Measurements from ENCODE around the gene HSPA14.
"Not testable (repeated sequence)": the region's sequence is repeated elsewhere in the genome, so short reads cannot be mapped to it uniquely, and the experiment has no call there.

Gene HSPA14

DNA sequence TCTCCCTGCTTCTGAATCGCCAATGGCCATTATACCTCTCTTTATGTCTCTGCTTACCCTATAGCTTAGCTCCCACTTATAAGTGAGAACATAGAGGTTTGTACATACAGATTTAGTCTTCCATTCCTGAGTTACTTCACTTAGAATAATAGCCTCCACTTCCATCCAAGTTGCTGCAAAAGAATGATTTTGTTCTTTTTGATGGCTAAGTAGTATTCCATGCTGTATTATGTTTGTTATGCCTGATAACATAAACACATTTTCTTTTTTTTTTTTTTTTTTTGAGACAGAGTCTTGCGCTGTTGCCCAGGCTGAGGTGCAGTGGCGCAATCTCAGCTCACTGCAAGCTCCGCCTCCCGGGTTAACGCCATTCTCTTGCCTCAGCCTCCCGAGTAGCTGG lies 21.4 kb upstream of the HSPA14 start:
- not testable (repeated sequence) for H3K9ac ChIP-seq (ENCODE audit: low read length in 5 of 5); H3K36me3 ChIP-seq (ENCODE audit: control insufficient read depth in 5 of 5, insufficient read depth in 5 of 5, low read length in 5 of 5); H3K27ac ChIP-seq (ENCODE audit: low read depth, low read length); H3K9me3 ChIP-seq (ENCODE audit: control insufficient read depth in 5 of 5, low read length in 5 of 5); H3K4me3 ChIP-seq (ENCODE audit: low read depth in 1 of 5, low read length in 5 of 5); H3K4me1 ChIP-seq (ENCODE audit: control insufficient read depth in 5 of 5, insufficient read depth in 5 of 5, low read length in 5 of 5); H3K27me3 ChIP-seq (ENCODE audit: control insufficient read depth in 5 of 5, insufficient read depth in 4 of 5, low read length in 5 of 5)

GRCh38 chr10:14820010-14820774 lies 17.9 kb upstream of the HSPA14 start:
- H3K9me3 ChIP-seq (ENCODE audit: control insufficient read depth in 5 of 5, low read length in 5 of 5): no peaks in the 10 kb centered on the region

GRCh38 chr10:14820775-14821154 lies 17.3 kb upstream of the HSPA14 start:
- H3K27me3 ChIP-seq (ENCODE audit: control insufficient read depth in 5 of 5, insufficient read depth in 4 of 5, low read length in 5 of 5): no peaks in the 10 kb centered on the region
- H3K4me3 ChIP-seq (ENCODE audit: low read depth in 1 of 5, low read length in 5 of 5): no peak overlapping the region
- no peaks in the 10 kb centered on the region for H3K4me1 ChIP-seq (ENCODE audit: control insufficient read depth in 5 of 5, insufficient read depth in 5 of 5, low read length in 5 of 5)
- H3K27ac ChIP-seq (ENCODE audit: low read depth, low read length): no peak overlapping the region
- H3K9ac ChIP-seq (ENCODE audit: low read length in 5 of 5): no peak overlapping the region
- no peaks in the 10 kb centered on the region for H3K9me3 ChIP-seq (ENCODE audit: control insufficient read depth in 5 of 5, low read length in 5 of 5)
- H3K36me3 ChIP-seq (ENCODE audit: control insufficient read depth in 5 of 5, insufficient read depth in 5 of 5, low read length in 5 of 5): no peaks in the 10 kb centered on the region

More at GRCh38 chr10:14820010-14820774, 17.9 kb upstream of the HSPA14 start:
- Histone ChIP-seq H3K36me3 (ENCODE audit: control insufficient read depth in 5 of 5, insufficient read depth in 5 of 5, low read length in 5 of 5) (no peaks in the 10 kb centered on the region), H3K4me3 (ENCODE audit: low read depth in 1 of 5, low read length in 5 of 5) (no peak overlapping the region), H3K27me3 (ENCODE audit: control insufficient read depth in 5 of 5, insufficient read depth in 4 of 5, low read length in 5 of 5) (no peaks in the 10 kb centered on the region), H3K27ac (ENCODE audit: low read depth, low read length) (no peak overlapping the region), H3K4me1 (ENCODE audit: control insufficient read depth in 5 of 5, insufficient read depth in 5 of 5, low read length in 5 of 5) (peaks cover 0 to 2% (median 0%) of the 10 kb centered on the region in 5 donors), H3K9ac (ENCODE audit: low read length in 5 of 5) (no peak overlapping the region)

DNA sequence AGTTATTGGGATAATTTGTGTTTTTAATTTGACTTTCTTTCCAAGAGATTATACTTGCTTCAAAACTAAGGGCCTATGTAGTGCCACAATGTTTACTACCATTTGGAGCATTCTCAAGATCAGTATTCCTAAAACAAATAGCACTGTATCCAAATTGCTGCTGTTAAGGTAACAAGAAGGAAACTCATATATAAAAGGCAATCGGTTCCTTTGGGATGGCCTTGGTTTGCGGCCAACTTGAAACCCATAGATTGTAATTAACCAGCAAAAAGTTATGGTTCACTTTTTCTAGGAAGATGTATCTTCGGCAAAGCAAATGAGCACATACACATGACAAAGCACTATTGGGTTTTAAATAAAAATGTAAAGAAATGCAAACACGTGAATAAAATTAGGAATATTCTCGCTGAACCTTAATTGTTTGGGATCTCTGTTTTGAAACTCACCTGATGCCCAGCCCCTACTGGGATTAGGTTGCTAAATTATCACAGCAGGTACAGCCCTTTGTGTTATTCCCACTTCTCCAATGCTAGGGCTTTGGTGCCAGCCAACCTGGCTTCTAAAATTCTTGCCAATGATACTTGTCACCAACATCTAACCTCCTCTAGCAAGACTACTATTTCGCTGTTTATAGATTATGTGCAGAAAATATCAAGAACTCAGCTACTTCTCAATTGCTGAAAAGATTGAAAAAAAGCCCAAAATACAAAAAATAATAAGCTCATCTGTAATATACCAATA lies 16.3 kb upstream of the HSPA14 start:
- no peaks in the 10 kb centered on the region for H3K27me3 ChIP-seq (ENCODE audit: control insufficient read depth in 5 of 5, insufficient read depth in 4 of 5, low read length in 5 of 5)
- peak overlapping the region in 1 of 5 donors; percentile 53 for H3K9ac ChIP-seq (ENCODE audit: low read length in 5 of 5)
- no peaks in the 10 kb centered on the region for H3K36me3 ChIP-seq (ENCODE audit: control insufficient read depth in 5 of 5, insufficient read depth in 5 of 5, low read length in 5 of 5)
- H3K9me3 ChIP-seq (ENCODE audit: control insufficient read depth in 5 of 5, low read length in 5 of 5): no peaks in the 10 kb centered on the region
- H3K4me3 ChIP-seq (ENCODE audit: low read depth in 1 of 5, low read length in 5 of 5): no peak overlapping the region
- H3K4me1 ChIP-seq (ENCODE audit: control insufficient read depth in 5 of 5, insufficient read depth in 5 of 5, low read length in 5 of 5): no peaks in the 10 kb centered on the region
- no peak overlapping the region for H3K27ac ChIP-seq (ENCODE audit: low read depth, low read length)

DNA sequence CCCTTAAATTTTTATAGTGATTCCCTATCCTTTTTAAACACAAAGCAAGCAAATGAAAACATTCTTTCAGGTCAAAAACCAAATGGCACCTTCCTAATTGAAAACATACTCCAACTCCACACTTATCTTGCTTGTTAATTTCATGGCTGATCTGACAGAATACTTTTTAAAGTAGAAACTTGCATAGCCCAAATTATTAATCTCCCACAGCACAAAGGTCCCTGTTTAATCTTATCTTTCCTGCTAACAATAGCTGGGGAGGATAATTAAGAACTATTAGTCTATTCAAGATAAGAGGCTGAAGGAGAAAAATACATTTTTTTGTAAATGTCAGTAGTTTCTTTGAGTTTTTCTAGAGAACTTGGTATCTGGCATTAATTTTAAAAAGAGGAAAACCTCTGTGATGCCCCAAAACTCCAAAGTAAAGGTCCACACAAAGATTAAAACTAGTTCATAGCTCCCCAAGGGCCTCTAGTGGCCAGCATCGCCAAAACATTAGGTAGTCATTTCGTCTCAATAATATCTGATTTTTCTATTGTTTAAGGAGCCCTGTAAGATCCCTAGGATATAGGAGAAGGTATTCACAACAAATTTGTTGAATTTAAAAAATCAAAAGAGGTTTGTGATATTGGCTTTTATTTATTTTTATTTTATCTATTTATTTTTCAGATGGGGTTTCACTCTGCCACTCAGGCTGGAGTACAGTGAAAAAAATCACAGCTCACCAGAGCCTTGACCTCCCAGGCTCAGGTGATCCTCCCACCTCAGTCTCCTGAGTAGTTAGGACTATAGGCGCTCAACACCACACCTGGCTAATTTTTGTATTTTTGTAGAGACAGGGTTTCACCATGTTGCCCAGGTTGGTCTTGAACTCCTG lies 15.0 kb upstream of the HSPA14 start:
- Histone ChIP-seq H3K27me3 (ENCODE audit: control insufficient read depth in 5 of 5, insufficient read depth in 4 of 5, low read length in 5 of 5) (no peaks in the 10 kb centered on the region), H3K4me3 (ENCODE audit: low read depth in 1 of 5, low read length in 5 of 5) (no peak overlapping the region), H3K36me3 (ENCODE audit: control insufficient read depth in 5 of 5, insufficient read depth in 5 of 5, low read length in 5 of 5) (no peaks in the 10 kb centered on the region), H3K4me1 (ENCODE audit: control insufficient read depth in 5 of 5, insufficient read depth in 5 of 5, low read length in 5 of 5) (no peaks in the 10 kb centered on the region), H3K9ac (ENCODE audit: low read length in 5 of 5) (no peak overlapping the region), H3K9me3 (ENCODE audit: control insufficient read depth in 5 of 5, low read length in 5 of 5) (no peaks in the 10 kb centered on the region), H3K27ac (ENCODE audit: low read depth, low read length) (no peak overlapping the region)

DNA sequence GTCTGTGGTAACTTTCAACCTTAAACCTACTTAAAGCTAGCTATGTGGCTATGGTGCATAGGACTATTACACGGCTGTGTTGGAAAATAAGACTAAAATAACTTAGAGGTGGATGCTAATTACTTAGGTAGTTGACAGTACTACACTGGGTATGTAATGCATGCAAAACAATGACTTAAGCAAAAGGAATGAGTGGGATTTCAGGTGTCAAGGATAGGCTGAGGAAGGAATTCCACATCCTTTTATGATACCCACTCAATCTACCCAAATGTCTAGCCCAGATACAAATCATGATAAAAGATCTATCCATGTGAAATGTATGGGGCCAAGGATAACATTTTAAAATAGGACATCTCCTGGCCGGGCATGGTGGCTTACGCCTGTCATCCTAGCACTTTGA lies 14.1 kb upstream of the HSPA14 start:
- H3K27ac ChIP-seq (ENCODE audit: low read depth, low read length): no peak overlapping the region
- no peak overlapping the region for H3K9ac ChIP-seq (ENCODE audit: low read length in 5 of 5)
- no peaks in the 10 kb centered on the region for H3K4me1 ChIP-seq (ENCODE audit: control insufficient read depth in 5 of 5, insufficient read depth in 5 of 5, low read length in 5 of 5)
- H3K4me3 ChIP-seq (ENCODE audit: low read depth in 1 of 5, low read length in 5 of 5): no peak overlapping the region
- no peaks in the 10 kb centered on the region for H3K27me3 ChIP-seq (ENCODE audit: control insufficient read depth in 5 of 5, insufficient read depth in 4 of 5, low read length in 5 of 5)
- no peaks in the 10 kb centered on the region for H3K36me3 ChIP-seq (ENCODE audit: control insufficient read depth in 5 of 5, insufficient read depth in 5 of 5, low read length in 5 of 5)
- H3K9me3 ChIP-seq (ENCODE audit: control insufficient read depth in 5 of 5, low read length in 5 of 5): no peaks in the 10 kb centered on the region

GRCh38 chr10:14826076-14826829 lies 11.9 kb upstream of the HSPA14 start:
- Histone ChIP-seq H3K9me3 (ENCODE audit: control insufficient read depth in 5 of 5, low read length in 5 of 5) (no peaks in the 10 kb centered on the region), H3K27me3 (ENCODE audit: control insufficient read depth in 5 of 5, insufficient read depth in 4 of 5, low read length in 5 of 5) (no peaks in the 10 kb centered on the region), H3K4me1 (ENCODE audit: control insufficient read depth in 5 of 5, insufficient read depth in 5 of 5, low read length in 5 of 5) (no peaks in the 10 kb centered on the region), H3K4me3 (ENCODE audit: low read depth in 1 of 5, low read length in 5 of 5) (no peak overlapping the region), H3K36me3 (ENCODE audit: control insufficient read depth in 5 of 5, insufficient read depth in 5 of 5, low read length in 5 of 5) (no peaks in the 10 kb centered on the region), H3K9ac (ENCODE audit: low read length in 5 of 5) (no peak overlapping the region), H3K27ac (ENCODE audit: low read depth, low read length) (no peak overlapping the region)

DNA sequence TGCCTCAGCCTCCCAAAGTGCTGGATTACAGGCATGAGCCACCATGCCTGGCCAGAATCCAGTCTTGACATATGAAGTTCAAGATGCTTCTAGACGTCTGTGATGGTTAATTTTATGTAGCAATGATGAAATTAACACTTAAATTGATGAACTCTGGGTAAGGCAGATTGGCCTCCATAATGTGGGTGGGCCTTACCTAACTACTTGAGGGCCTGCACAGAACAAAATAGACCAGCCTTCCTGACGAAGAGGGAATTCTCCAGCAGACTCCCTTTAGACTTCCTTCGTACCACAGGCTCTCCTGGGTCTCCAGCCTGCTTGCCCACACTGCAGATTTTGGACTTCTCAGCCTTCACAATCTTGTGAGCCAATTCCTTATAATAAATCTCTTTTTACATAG lies 5.0 kb upstream of the HSPA14 start:
- H3K36me3 ChIP-seq (ENCODE audit: control insufficient read depth in 5 of 5, insufficient read depth in 5 of 5, low read length in 5 of 5): peaks cover 0 to 6% (median 0%) of the 10 kb centered on the region in 5 donors
- H3K4me3 ChIP-seq (ENCODE audit: low read depth in 1 of 5, low read length in 5 of 5): no peak overlapping the region
- H3K9me3 ChIP-seq (ENCODE audit: control insufficient read depth in 5 of 5, low read length in 5 of 5): no peaks in the 10 kb centered on the region
- H3K27me3 ChIP-seq (ENCODE audit: control insufficient read depth in 5 of 5, insufficient read depth in 4 of 5, low read length in 5 of 5): no peaks in the 10 kb centered on the region
- H3K4me1 ChIP-seq (ENCODE audit: control insufficient read depth in 5 of 5, insufficient read depth in 5 of 5, low read length in 5 of 5): peaks cover 8 to 13% (median 12%) of the 10 kb centered on the region in 5 donors
- H3K27ac ChIP-seq (ENCODE audit: low read depth, low read length): no peak overlapping the region
- H3K9ac ChIP-seq (ENCODE audit: low read length in 5 of 5): no peak overlapping the region

DNA sequence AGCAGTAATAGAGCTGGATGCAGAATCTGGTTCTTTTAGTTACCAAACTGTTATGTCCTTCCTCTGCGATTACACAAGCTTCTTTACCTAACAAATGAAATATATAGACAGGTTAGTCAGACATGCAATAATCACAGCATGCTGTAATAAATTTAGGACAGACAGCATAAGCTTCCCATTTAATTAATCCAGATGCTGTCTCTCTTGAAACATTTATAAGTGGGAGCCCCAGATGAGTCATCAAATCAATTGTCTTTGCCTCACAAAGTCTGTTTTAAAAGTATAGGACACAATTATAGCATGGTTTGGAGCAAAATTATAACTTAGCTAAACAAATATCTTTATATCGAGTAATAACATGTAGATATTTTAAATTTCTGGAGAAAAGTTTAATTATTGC lies 1.9 kb upstream of the HSPA14 start:
- H3K27ac ChIP-seq (ENCODE audit: low read depth, low read length): no peak overlapping the region
- no peak overlapping the region for H3K9ac ChIP-seq (ENCODE audit: low read length in 5 of 5)
- H3K4me3 ChIP-seq (ENCODE audit: low read depth in 1 of 5, low read length in 5 of 5): no peak overlapping the region
- H3K27me3 ChIP-seq (ENCODE audit: control insufficient read depth in 5 of 5, insufficient read depth in 4 of 5, low read length in 5 of 5): no peaks in the 10 kb centered on the region
- H3K4me1 ChIP-seq (ENCODE audit: control insufficient read depth in 5 of 5, insufficient read depth in 5 of 5, low read length in 5 of 5): peaks cover 9 to 26% (median 23%) of the 10 kb centered on the region in 5 donors
- H3K9me3 ChIP-seq (ENCODE audit: control insufficient read depth in 5 of 5, low read length in 5 of 5): no peaks in the 10 kb centered on the region
- peaks cover 0 to 14% (median 3%) of the 10 kb centered on the region in 5 donors for H3K36me3 ChIP-seq (ENCODE audit: control insufficient read depth in 5 of 5, insufficient read depth in 5 of 5, low read length in 5 of 5)

Data from subcutaneous abdominal adipose tissue (tissue), 5 donors.